ENCODE measurements around the gene GPRC5C. TPM values are rescaled to one million over a fixed set of nuclear protein-coding genes. Genes with fewer than 3 reads are reported as not detected.

Gene GPRC5C
- total RNA-seq, 2 donors from 2014 or later, result 57.0 to 73.4 TPM

DNA sequence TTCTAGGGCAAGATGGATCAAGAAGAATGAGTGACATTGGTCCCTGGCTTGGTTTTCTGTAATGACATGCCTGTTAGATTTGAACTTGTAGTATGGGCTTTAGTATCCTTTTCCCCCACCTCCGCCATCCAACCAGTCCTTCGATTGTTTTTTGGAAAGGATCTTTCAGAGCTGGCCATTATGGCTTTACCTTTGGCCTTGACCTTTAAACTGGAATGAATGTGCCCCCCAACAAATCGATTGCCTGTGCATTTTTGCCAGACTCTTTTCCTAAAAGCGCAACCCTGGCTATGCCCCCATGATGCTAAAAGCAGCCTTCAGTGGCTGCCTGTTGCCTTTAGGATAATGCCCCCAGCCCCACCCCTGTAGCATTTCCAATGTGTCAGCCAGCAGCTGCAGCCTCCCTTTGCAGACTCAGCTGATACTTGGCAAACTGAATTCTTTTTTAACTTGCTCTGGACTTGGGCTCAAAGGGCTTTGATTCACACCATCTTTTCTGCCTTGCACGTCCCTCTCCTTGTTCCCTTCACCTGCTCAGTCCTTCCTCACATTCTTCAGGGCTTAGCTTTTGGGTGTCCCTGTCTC is 4.0 kb downstream of the GPRC5C start:
- peak; percentile 35 for DNase-seq
- H3K4me3 Mint-ChIP-seq, result no peak overlapping the region
- H3K9me3 Mint-ChIP-seq, result peaks cover 8% of the 10 kb centered on the region
- TF ChIP-seq, protein P1, sequence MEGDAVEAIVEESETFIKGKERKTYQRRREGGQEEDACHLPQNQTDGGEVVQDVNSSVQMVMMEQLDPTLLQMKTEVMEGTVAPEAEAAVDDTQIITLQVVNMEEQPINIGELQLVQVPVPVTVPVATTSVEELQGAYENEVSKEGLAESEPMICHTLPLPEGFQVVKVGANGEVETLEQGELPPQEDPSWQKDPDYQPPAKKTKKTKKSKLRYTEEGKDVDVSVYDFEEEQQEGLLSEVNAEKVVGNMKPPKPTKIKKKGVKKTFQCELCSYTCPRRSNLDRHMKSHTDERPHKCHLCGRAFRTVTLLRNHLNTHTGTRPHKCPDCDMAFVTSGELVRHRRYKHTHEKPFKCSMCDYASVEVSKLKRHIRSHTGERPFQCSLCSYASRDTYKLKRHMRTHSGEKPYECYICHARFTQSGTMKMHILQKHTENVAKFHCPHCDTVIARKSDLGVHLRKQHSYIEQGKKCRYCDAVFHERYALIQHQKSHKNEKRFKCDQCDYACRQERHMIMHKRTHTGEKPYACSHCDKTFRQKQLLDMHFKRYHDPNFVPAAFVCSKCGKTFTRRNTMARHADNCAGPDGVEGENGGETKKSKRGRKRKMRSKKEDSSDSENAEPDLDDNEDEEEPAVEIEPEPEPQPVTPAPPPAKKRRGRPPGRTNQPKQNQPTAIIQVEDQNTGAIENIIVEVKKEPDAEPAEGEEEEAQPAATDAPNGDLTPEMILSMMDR (conservative IDR thresholded peaks at IDR 0.05), result no peak
- H3K36me3 ChIP-seq (ENCODE audit: control insufficient read depth, insufficient read depth, low read length), result peaks cover 16% of the 10 kb centered on the region
- no peak overlapping the region for H3K27ac Mint-ChIP-seq
- H3K9ac ChIP-seq (ENCODE audit: extremely low read depth, low read length, poor library complexity, severe bottlenecking), result no peak overlapping the region
- WGBS, 2 experiments (ENCODE audit: insufficient coverage in 1 of 2, insufficient read length in 1 of 2), result 87% methylated on average over 5 of the region's 5 CpGs
- H3K4me1 ChIP-seq (ENCODE audit: control insufficient read depth, insufficient read depth, low read length), result no peaks in the 10 kb centered on the region
- no peaks in the 10 kb centered on the region for H3K27me3 ChIP-seq (ENCODE audit: control insufficient read depth, insufficient read depth, low read length, poor library complexity, severe bottlenecking)
- H3K27ac ChIP-seq (ENCODE audit: low read depth, low read length), result no peak overlapping the region
- peaks cover 5% of the 10 kb centered on the region for H3K9me3 ChIP-seq (ENCODE audit: control insufficient read depth, low read length)
- H3K4me1 Mint-ChIP-seq, result peaks cover 20% of the 10 kb centered on the region
- H3K27me3 Mint-ChIP-seq (ENCODE audit: insufficient read depth), result peaks cover 42% of the 10 kb centered on the region
- H3K4me3 ChIP-seq (ENCODE audit: low read length), result no peak overlapping the region
- peaks cover 34% of the 10 kb centered on the region for H3K36me3 Mint-ChIP-seq (ENCODE audit: low read depth)

DNA sequence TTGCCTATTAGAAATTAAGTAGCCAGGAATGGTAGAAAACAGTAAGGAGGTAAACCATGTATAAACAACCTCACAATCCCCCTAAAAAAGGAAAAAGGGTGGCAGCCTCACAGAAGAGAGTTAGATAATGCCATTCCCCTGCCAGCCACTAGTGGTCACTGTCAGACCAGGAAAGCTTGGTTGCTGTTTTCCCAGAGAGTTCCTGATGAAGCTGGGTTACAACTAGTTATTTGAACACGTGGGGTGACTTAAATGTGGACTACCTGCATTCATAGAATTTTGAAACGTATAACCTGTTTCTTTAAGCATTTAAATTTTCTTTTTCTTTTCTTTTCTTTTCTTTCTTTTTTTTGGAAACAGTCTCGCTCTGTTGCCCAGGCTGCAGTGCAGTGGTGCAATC is 5.8 kb downstream of the GPRC5C start:
- H3K27me3 ChIP-seq (ENCODE audit: control insufficient read depth, insufficient read depth, low read length, poor library complexity, severe bottlenecking), result no peaks in the 10 kb centered on the region
- no peak overlapping the region for H3K9ac ChIP-seq (ENCODE audit: extremely low read depth, low read length, poor library complexity, severe bottlenecking)
- H3K4me3 ChIP-seq (ENCODE audit: low read length), result no peak overlapping the region
- peaks cover 43% of the 10 kb centered on the region for H3K36me3 Mint-ChIP-seq (ENCODE audit: low read depth)
- H3K9me3 Mint-ChIP-seq, result peaks cover 8% of the 10 kb centered on the region
- H3K27me3 Mint-ChIP-seq (ENCODE audit: insufficient read depth), result peaks cover 41% of the 10 kb centered on the region
- H3K27ac Mint-ChIP-seq, result no peak overlapping the region
- H3K9me3 ChIP-seq (ENCODE audit: control insufficient read depth, low read length), result peaks cover 5% of the 10 kb centered on the region
- H3K4me1 Mint-ChIP-seq, result peaks cover 23% of the 10 kb centered on the region
- no peak overlapping the region for H3K27ac ChIP-seq (ENCODE audit: low read depth, low read length)
- TF ChIP-seq, protein P1 (conservative IDR thresholded peaks at IDR 0.05), result peak; percentile 94
- 77 to 83% methylated on average over 2 to 3 of the region's 3 CpGs for WGBS, 2 experiments (ENCODE audit: insufficient coverage in 1 of 2, insufficient read length in 1 of 2)
- H3K4me1 ChIP-seq (ENCODE audit: control insufficient read depth, insufficient read depth, low read length), result no peaks in the 10 kb centered on the region
- no peak overlapping the region for H3K4me3 Mint-ChIP-seq
- H3K36me3 ChIP-seq (ENCODE audit: control insufficient read depth, insufficient read depth, low read length), result peaks cover 27% of the 10 kb centered on the region
- DNase-seq, result peak; percentile 79

DNA sequence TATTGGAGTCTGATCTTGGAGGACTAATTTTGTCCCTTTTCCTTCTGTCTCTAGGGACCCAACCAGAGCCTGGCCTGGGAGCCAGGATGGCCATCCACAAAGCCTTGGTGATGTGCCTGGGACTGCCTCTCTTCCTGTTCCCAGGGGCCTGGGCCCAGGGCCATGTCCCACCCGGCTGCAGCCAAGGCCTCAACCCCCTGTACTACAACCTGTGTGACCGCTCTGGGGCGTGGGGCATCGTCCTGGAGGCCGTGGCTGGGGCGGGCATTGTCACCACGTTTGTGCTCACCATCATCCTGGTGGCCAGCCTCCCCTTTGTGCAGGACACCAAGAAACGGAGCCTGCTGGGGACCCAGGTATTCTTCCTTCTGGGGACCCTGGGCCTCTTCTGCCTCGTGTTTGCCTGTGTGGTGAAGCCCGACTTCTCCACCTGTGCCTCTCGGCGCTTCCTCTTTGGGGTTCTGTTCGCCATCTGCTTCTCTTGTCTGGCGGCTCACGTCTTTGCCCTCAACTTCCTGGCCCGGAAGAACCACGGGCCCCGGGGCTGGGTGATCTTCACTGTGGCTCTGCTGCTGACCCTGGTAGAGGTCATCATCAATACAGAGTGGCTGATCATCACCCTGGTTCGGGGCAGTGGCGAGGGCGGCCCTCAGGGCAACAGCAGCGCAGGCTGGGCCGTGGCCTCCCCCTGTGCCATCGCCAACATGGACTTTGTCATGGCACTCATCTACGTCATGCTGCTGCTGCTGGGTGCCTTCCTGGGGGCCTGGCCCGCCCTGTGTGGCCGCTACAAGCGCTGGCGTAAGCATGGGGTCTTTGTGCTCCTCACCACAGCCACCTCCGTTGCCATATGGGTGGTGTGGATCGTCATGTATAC is 8.0 kb downstream of the GPRC5C start:
- Mint-ChIP-seq H3K9me3 (peaks cover 8% of the 10 kb centered on the region), H3K27me3 (ENCODE audit: insufficient read depth) (peaks cover 23% of the 10 kb centered on the region), H3K27ac (no peak overlapping the region), H3K4me1 (peaks cover 13% of the 10 kb centered on the region), H3K36me3 (ENCODE audit: low read depth) (peaks cover 43% of the 10 kb centered on the region), H3K4me3 (no peak overlapping the region)
- peaks cover 42% of the 10 kb centered on the region for H3K36me3 ChIP-seq (ENCODE audit: control insufficient read depth, insufficient read depth, low read length)
- 93 to 95% methylated on average over 22 to 31 of the region's 31 CpGs for WGBS, 2 experiments (ENCODE audit: insufficient coverage in 1 of 2, insufficient read length in 1 of 2)
- no peaks in the 10 kb centered on the region for H3K27me3 ChIP-seq (ENCODE audit: control insufficient read depth, insufficient read depth, low read length, poor library complexity, severe bottlenecking)
- H3K27ac ChIP-seq (ENCODE audit: low read depth, low read length), result no peak overlapping the region
- TF ChIP-seq, protein P1 (conservative IDR thresholded peaks at IDR 0.05), result no peak
- H3K9ac ChIP-seq (ENCODE audit: extremely low read depth, low read length, poor library complexity, severe bottlenecking), result no peak overlapping the region
- DNase-seq, result no peak
- H3K4me1 ChIP-seq (ENCODE audit: control insufficient read depth, insufficient read depth, low read length), result no peaks in the 10 kb centered on the region
- no peak overlapping the region for H3K4me3 ChIP-seq (ENCODE audit: low read length)
- H3K9me3 ChIP-seq (ENCODE audit: control insufficient read depth, low read length), result peaks cover 5% of the 10 kb centered on the region
